Activated naive CD4-positive, alpha-beta T cell treated with anti-CD3 and anti-CD28 coated beads, Interleukin-2, amount 50 U/mL, for 24 hours (primary cell): ENCODE measurements around the gene VTA1.
"Not testable (repeated sequence)": the region's sequence is repeated elsewhere in the genome, so short reads cannot be mapped to it uniquely, and the experiment has no call there.

Source experiments
- H3K27ac Mint-ChIP-seq: one replicate; pipeline ENCODE4 v1.8.0; 2021; ENCODE audit warnings: mild to moderate bottlenecking, mixed read lengths
- H3K27me3 Mint-ChIP-seq: one replicate; pipeline ENCODE4 v1.8.0; 2021; ENCODE audit warnings: mixed read lengths
- H3K36me3 Mint-ChIP-seq: one replicate; pipeline ENCODE4 v1.8.0; 2021; ENCODE audit warnings: mixed read lengths
- H3K4me1 Mint-ChIP-seq: one replicate; pipeline ENCODE4 v1.8.0; 2021; ENCODE audit warnings: mixed read lengths
- H3K4me3 Mint-ChIP-seq: one replicate; pipeline ENCODE4 v1.8.0; 2021; ENCODE audit warnings: mild to moderate bottlenecking, mixed read lengths
- H3K9me3 Mint-ChIP-seq: one replicate; pipeline ENCODE4 v1.8.0; 2021; ENCODE audit warnings: mixed read lengths

The VTA1 gene

DNA sequence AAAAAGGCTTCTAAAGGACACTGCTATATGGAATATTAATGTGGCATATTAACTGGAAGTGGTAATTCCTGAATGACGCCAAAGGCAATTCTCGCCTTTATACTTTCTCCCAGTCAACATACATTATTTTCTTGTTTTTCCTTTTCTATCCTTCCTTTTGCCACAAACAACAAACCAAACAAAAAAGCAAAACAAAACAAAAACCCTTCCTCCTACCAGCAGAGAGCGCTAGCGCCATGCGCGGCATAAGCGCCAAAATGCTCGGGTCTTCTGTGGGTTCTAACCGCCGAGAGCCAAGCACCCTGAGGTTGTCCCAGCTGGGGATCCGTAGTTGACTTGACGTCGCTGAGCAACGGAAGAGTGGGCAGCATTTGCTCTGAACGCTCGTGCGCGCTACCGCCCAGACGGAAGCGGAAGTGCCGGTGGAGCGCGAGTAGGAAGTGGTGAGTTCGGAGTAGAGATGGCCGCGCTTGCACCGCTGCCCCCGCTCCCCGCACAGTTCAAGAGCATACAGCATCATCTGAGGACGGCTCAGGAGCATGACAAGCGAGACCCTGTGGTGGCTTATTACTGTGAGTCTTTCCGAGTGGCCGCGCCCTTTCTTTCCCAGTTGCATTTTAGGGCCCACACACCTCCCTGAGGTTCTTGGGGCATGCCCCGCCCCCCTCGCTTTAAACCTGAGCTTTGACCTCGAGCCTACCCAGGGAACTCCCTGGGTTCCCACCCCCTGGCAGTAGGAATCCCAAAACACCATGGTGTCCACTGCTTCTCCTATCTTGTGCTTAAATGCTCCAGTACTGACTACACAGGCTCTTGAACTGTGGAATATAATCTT is at the start of gene VTA1, which contains the start of gene NMBR:
Gene VTA1, plus strand, starts transcription at position 436 of the 835 bp plus-strand sequence. Its CDS starts 25 bp downstream, at position 461.
Gene NMBR, minus strand, starts transcription at position 295 of the 835 bp plus-strand sequence. CDS start 58,464 bp downstream, outside the sequence.
- H3K27ac Mint-ChIP-seq: peak within 1 kb of the TSS; percentile 93
- peak within 1 kb of the TSS; percentile 93 for H3K4me3 Mint-ChIP-seq
- no peaks in the 10 kb centered on the region for H3K27me3 Mint-ChIP-seq
- H3K36me3 Mint-ChIP-seq: peaks cover 6% of the 10 kb centered on the region
- peaks cover 62% of the 10 kb centered on the region for H3K4me1 Mint-ChIP-seq
- H3K9me3 Mint-ChIP-seq: no peaks in the 10 kb centered on the region

- not testable (repeated sequence) for H3K27me3 Mint-ChIP-seq, H3K4me1 Mint-ChIP-seq, H3K9me3 Mint-ChIP-seq, H3K27ac Mint-ChIP-seq, H3K4me3 Mint-ChIP-seq, H3K36me3 Mint-ChIP-seq
Measured at GRCh38 chr6:142104820-142105219, 42.2 kb upstream of the VTA1 start.

- H3K9me3 Mint-ChIP-seq, H3K4me1 Mint-ChIP-seq, H3K27ac Mint-ChIP-seq, H3K27me3 Mint-ChIP-seq, H3K4me3 Mint-ChIP-seq, H3K36me3 Mint-ChIP-seq: not testable (repeated sequence)
Measured at GRCh38 chr6:142110820-142111219, 36.2 kb upstream of the VTA1 start.

DNA sequence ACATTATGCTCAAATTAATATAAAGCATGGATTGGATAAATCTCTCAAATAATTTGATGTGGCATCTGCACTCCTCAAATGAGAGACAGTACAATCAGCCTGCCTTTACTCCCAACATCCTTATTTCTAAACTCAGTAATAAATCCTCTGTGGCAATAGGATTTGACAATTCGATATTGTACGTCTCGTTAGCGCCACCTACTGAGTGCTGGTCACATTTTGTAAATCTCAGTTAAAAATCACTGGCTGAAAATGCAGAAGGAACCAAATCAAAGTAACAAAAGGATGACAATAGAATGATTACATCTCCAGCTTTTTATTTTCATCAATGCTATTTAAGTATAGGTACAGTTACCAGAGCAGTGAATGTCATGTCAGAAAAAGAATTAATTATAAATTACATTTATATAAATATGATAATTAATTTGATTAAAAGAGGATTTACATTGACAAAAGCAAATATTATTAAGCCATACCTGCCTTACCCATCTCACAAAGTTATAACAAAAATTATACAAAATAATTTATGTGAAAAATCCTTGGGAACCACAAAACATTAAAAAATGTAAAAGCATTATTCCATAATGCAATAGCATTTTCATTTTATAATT is 34.5 kb upstream of the VTA1 start:
- H3K36me3 Mint-ChIP-seq: no peaks in the 10 kb centered on the region
- H3K27me3 Mint-ChIP-seq: peaks cover 2% of the 10 kb centered on the region
- H3K27ac Mint-ChIP-seq: no peak overlapping the region
- H3K9me3 Mint-ChIP-seq: no peaks in the 10 kb centered on the region
- H3K4me1 Mint-ChIP-seq: no peaks in the 10 kb centered on the region
- H3K4me3 Mint-ChIP-seq: no peak overlapping the region

DNA sequence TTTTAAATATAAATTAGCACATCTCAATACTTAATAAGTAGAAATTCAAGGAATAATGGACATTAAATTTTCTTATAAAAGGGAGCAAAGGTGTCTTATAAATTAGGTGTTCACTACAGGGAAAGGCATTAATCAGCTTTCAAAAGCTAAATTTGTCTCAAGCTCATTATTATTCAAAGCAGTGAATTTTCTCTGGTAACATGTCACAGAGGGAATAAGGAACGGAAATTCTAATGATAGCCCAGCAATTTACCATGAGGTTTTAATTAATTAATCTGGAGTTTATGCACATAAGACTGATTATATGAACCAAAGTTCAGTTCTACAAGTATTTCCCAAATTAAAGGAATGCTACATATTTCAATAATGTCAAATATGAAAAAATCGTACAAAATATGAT is 29.7 kb upstream of the VTA1 start:
- no peaks in the 10 kb centered on the region for H3K36me3 Mint-ChIP-seq
- H3K4me3 Mint-ChIP-seq: no peak overlapping the region
- H3K9me3 Mint-ChIP-seq: no peaks in the 10 kb centered on the region
- no peak overlapping the region for H3K27ac Mint-ChIP-seq
- H3K27me3 Mint-ChIP-seq: peaks cover 6% of the 10 kb centered on the region
- H3K4me1 Mint-ChIP-seq: no peaks in the 10 kb centered on the region

GRCh38 chr6:142118328-142118727 is 28.7 kb upstream of the VTA1 start:
- H3K27ac Mint-ChIP-seq: no peak overlapping the region

GRCh38 chr6:142118925-142119324 is 28.1 kb upstream of the VTA1 start:
- H3K36me3 Mint-ChIP-seq: no peaks in the 10 kb centered on the region
- peaks cover 6% of the 10 kb centered on the region for H3K27me3 Mint-ChIP-seq
- no peak overlapping the region for H3K4me3 Mint-ChIP-seq
- H3K4me1 Mint-ChIP-seq: no peaks in the 10 kb centered on the region
- H3K9me3 Mint-ChIP-seq: no peaks in the 10 kb centered on the region
- no peak overlapping the region for H3K27ac Mint-ChIP-seq

More at GRCh38 chr6:142118328-142118727, 28.7 kb upstream of the VTA1 start:
- H3K9me3 Mint-ChIP-seq: no peaks in the 10 kb centered on the region
- no peaks in the 10 kb centered on the region for H3K4me1 Mint-ChIP-seq
- H3K36me3 Mint-ChIP-seq: no peaks in the 10 kb centered on the region
- H3K4me3 Mint-ChIP-seq: no peak overlapping the region
- peaks cover 6% of the 10 kb centered on the region for H3K27me3 Mint-ChIP-seq

- Mint-ChIP-seq H3K4me1 (no peaks in the 10 kb centered on the region), H3K27ac (no peak overlapping the region), H3K36me3 (no peaks in the 10 kb centered on the region), H3K4me3 (no peak overlapping the region), H3K27me3 (peaks cover 4% of the 10 kb centered on the region), H3K9me3 (no peaks in the 10 kb centered on the region)
Measured at GRCh38 chr6:142121342-142121741, 25.7 kb upstream of the VTA1 start.

- Mint-ChIP-seq H3K4me3 (no peak overlapping the region), H3K36me3 (no peaks in the 10 kb centered on the region), H3K9me3 (no peaks in the 10 kb centered on the region), H3K27me3 (peaks cover 14% of the 10 kb centered on the region), H3K27ac (no peak overlapping the region), H3K4me1 (no peaks in the 10 kb centered on the region)
Measured at GRCh38 chr6:142130814-142131213, 16.2 kb upstream of the VTA1 start.

DNA sequence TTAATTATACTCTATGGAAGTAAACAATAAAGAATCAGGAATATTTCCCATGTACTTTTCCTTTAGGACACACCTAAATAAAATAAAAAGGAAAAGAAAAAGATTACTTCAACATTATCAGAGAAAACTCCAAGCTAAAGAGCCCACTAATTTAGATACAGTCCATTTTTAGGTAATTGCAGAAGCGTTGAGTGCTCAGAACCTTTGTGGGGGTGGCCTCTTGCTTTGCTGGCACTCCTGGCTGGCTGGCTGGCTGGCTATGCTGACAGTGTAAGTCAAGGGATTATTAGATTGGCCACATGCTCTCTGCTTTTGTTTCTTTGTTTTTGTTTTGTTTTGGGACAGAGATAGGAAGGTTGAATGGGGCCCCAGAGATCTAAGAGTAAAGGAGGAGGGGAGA is 14.4 kb upstream of the VTA1 start, which contains the start of gene GJE1:
Gene GJE1, plus strand, starts transcription at position 301 of the 400 bp plus-strand sequence. CDS start 234 bp downstream, outside the sequence.
- Mint-ChIP-seq H3K27me3 (peaks cover 16% of the 10 kb centered on the region), H3K9me3 (no peaks in the 10 kb centered on the region), H3K4me1 (no peaks in the 10 kb centered on the region), H3K4me3 (no peak within 1 kb of the TSS), H3K27ac (no peak within 1 kb of the TSS), H3K36me3 (no peaks in the 10 kb centered on the region)

GRCh38 chr6:142138876-142139275 is 8.2 kb upstream of the VTA1 start:
- Mint-ChIP-seq H3K27me3 (peaks cover 9% of the 10 kb centered on the region), H3K9me3 (no peaks in the 10 kb centered on the region), H3K36me3 (no peaks in the 10 kb centered on the region), H3K4me1 (no peaks in the 10 kb centered on the region), H3K27ac (no peak overlapping the region), H3K4me3 (no peak overlapping the region)

DNA sequence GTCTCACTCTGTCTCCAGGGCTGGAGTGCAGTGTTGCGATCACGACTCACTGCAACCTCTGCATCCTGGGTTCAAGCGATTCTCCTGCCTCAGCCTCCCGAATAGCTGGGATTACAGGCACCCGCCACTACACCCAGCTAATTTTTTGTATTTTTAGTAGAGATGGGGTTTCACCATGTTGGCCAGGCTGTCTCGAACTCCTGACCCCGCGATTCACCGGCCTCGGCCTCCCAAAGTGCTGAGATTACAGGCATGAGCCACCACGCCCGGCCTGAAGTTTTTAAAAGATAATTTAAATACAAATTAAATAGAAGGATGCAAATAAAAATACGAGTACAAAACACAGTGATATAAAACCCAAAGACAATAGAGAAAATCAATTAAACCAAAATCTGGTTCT is 5.5 kb upstream of the VTA1 start:
- H3K27me3 Mint-ChIP-seq, H3K9me3 Mint-ChIP-seq, H3K4me3 Mint-ChIP-seq, H3K36me3 Mint-ChIP-seq, H3K27ac Mint-ChIP-seq: not testable (repeated sequence)
- H3K4me1 Mint-ChIP-seq: peaks cover 16% of the 10 kb centered on the region

DNA sequence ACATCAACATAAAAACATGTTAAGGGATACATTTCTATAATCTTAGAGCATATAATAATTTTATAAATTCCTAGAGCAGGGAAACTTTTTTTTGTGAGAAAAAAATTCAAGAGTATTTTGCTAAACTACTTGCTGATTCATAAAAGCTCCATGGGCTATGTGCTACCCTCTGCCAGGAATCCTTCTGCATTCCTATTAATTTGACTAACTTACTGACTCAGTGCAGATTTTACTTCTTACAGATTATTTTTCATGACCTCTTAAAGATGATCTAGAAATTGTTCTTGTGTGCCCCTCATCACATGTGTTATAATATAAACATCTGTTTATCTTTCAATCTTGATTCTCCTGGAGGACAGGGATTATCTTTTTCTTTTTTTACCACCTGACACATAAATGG is 5.7 kb downstream of the VTA1 start:
- H3K4me3 Mint-ChIP-seq: peak overlapping the region; percentile 45
- H3K9me3 Mint-ChIP-seq: no peaks in the 10 kb centered on the region
- no peaks in the 10 kb centered on the region for H3K27me3 Mint-ChIP-seq
- H3K36me3 Mint-ChIP-seq: peaks cover 8% of the 10 kb centered on the region
- H3K27ac Mint-ChIP-seq: peak overlapping the region; percentile 91
- peaks cover 87% of the 10 kb centered on the region for H3K4me1 Mint-ChIP-seq

DNA sequence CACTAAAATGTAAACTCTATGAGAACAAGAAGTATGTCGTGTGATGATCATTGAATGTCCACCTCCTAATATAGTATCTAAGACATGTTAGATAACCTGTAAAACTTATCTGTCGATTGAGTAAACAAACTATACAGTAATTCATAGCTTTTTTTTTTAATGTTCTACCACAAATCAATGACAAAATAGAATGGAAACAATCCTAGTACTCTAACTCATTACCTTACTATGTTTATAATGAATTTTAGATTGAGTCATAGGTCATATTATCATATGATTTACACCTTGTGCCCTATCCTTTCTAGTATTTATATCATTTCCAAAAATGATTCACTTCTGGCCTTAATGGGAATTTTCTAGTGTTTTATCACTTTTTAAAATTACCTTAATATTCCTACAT is 6.1 kb downstream of the VTA1 start:
- Mint-ChIP-seq H3K36me3 (peaks cover 8% of the 10 kb centered on the region), H3K4me3 (peak overlapping the region; percentile 45), H3K27ac (peak overlapping the region; percentile 91), H3K27me3 (no peaks in the 10 kb centered on the region), H3K9me3 (no peaks in the 10 kb centered on the region), H3K4me1 (peaks cover 86% of the 10 kb centered on the region)

GRCh38 chr6:142154336-142154735 is 7.3 kb downstream of the VTA1 start:
- no peak overlapping the region for H3K4me3 Mint-ChIP-seq
- H3K9me3 Mint-ChIP-seq: no peaks in the 10 kb centered on the region
- H3K36me3 Mint-ChIP-seq: peaks cover 8% of the 10 kb centered on the region
- H3K27ac Mint-ChIP-seq: peak overlapping the region; percentile 84
- peaks cover 79% of the 10 kb centered on the region for H3K4me1 Mint-ChIP-seq
- H3K27me3 Mint-ChIP-seq: no peaks in the 10 kb centered on the region

DNA sequence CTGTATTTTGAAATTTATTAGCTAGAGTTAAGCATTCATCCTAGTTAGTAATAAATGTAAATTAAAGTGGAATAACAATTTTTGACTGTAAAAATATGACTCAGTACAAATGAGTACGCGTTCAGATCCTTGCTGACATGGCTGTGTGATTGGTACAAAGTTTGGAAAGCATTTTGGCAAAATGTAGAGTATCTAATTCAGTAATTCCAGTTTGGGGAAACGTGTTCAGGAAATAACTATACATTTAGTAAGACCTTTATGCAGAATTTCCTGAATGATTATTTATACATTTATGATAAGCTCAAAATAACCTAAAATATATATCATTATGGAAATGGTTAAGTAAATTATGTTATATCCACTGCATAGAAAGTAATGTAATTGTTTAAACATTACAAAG is 8.0 kb downstream of the VTA1 start:
- H3K27me3 Mint-ChIP-seq: no peaks in the 10 kb centered on the region
- peaks cover 10% of the 10 kb centered on the region for H3K36me3 Mint-ChIP-seq
- H3K9me3 Mint-ChIP-seq: no peaks in the 10 kb centered on the region
- H3K4me3 Mint-ChIP-seq: no peak overlapping the region
- peaks cover 78% of the 10 kb centered on the region for H3K4me1 Mint-ChIP-seq
- no peak overlapping the region for H3K27ac Mint-ChIP-seq
